Measurements from ENCODE around the gene GJD3.
A peak's percentile ranks its signal among the peaks of the same experiment; 100 is the strongest.
"Not testable (repeated sequence)": the region's sequence is repeated elsewhere in the genome, so short reads cannot be mapped to it uniquely, and the experiment has no call there.

The GJD3 gene, protein sequence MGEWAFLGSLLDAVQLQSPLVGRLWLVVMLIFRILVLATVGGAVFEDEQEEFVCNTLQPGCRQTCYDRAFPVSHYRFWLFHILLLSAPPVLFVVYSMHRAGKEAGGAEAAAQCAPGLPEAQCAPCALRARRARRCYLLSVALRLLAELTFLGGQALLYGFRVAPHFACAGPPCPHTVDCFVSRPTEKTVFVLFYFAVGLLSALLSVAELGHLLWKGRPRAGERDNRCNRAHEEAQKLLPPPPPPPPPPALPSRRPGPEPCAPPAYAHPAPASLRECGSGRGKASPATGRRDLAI

DNA sequence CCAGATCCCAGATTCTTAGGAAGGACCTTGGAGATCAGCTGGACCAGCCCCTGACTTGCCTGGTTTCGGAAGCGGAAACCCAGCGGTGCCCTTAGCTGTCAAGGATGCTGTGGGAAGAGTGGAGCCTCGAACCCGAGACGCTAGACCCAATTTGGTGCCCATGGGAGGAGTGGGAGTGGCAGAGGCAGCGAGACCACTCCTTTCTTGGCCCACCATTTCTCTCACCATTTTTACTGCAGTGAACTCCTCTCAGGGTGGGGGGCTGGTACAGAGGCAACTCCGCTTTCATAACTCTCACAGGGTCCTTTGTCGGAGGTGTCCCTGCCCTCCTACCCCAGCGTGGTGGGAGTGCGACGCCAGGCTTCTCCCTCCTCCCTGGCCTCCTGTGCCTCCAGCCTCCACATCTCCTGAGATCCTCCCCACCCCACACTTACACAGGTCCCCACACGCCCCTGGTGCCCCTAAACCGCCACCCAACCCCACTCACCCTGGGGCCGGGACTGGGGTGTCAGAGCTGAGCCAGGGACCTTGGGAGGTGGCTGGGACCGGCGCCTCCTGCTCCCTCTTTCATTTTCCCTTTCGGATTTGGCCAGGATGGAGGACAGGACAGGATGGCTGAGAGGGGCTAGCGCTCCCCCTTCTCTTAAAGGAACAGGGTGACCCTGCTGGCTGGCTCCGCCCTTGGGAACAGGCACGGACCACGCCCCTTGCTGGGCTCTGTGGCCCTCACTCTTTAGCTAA, at the start of gene GJD3:
GJD3 (minus strand) TSS at position 617 of the 741 bp plus-strand sequence. CDS start 922 bp downstream, outside the sequence.
- no peak for DNase-seq

DNA sequence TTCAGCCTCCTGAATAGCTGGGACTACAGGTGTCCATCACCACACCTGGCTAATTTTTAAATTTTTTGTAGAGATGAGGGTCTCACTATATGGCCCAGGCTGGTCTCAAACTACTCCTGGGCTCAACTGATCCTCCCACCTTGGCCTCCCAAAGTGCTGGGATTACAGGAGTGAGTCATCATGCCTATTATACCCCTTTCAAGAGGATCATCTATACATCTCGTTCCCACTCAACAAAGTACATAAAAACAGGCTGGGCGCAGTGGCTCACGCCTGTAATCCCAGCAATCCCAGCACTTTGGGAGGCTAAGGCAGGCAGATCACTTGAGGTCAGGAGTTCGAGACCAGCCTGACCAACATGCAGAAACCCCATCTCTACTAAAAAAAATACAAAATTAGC, 49.8 kb upstream of the GJD3 start:
- not testable (repeated sequence) for DNase-seq

DNA sequence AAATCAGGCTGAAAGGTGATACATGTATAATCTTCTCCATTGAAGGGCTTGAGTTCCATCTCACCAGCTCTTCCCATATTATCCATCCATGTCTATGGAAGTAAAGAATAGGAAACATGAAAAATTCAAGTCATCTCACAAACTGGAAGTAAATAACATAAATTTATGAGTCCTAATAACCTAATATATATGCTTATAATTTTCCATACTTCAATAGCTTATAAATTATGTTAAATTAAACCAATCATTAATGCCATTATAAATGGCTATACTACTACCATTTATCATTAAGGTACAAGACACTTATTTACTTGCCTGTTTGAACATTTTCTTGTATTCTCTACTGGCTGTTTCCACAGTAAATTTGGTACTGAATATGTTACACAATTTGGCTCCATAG, 48.3 kb upstream of the GJD3 start:
- no peak for DNase-seq

DNA sequence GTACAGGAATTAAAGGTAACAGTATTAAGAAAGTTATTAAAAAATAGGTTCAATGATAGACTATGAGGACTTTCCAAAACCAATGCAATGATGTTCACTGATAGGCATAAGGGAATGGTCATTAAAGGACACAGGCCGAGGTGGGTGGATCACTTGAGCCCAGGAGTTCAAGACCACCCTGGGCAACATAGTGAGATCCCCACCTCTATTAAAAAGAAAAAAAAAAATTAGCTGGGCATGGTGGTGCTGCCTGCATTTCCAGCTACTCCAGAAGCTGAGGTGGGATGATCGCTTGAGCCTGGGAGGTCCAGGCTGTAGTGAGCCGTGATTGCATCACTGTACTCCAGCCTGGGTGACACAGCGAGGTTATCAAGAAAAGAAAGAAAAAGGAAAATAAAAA, 47.3 kb upstream of the GJD3 start:
- DNase-seq = no peak

DNA sequence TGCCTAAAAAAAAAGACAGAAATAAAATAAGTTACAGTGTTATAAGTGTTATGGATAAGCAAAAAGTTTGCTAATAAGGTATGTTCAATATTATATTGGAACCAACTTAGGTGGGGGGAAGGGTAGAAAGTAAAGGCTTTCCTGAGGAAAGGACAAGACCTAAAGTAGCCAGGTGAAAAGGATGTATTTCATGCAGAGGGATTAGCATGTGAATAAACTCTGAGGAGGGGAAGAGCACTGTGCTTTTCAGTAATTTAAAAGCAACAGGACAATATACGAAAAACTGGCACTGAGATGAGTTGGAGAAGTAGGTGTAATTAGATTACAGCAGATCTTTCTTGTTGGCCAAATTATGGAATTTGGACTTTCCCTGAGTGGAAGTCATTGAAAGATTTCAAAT, 45.5 kb upstream of the GJD3 start:
- DNase-seq = no peak

DNA sequence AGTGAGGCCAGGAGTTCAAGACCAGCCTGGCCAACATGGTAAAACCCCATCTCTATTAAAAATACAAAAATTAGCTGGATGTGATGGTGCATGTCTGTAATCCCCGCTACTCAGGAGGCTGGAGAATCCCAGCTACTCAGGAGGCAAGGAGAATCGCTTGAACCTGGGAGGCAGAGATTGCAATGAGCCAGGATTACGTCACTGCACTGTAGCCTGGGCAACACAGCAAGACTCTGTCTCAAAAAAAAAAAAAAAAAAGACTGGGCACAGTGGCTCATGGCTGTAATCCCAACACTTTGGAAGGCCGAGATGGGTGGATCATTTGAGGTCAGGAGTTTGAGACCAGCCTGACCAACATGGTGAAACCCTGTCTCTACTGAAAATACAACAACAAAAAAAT, 45.0 kb upstream of the GJD3 start:
- DNase-seq = not testable (repeated sequence)

DNA sequence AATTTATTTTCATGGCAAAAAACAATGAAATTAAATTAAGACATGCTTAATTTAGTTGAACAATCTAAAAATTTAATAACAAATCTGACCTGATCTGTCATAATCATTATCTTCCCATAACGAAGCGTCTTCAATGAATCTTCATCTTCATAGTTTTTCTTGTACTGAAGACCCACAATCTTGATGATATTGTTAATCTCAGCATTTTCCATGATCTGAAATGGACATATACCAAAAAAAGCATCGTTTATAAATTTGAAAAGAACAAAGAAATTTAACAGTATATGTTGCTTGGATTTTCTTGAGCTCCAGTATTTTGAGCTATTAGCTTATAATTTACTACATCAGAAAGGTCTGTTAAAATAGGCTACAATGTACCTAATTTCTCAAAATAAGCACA, 42.9 kb upstream of the GJD3 start:
- DNase-seq = no peak

DNA sequence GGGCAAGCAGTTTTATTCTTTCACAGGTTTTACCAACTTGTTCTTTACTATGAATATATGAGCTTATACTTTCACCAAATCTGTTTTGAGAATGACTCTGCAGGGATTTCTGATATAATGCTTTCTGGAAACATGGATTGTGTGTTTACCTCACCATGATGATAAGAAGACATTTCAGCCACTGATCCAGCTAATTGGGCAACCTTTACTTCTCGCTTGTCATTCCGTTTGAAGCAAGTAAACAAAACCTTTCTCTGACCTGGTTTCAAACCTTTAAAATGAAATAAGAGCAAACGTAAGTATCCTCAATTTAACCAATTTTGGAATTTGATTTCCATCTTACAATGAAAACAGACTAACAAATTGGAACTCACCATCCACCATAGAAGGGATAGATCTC, 39.5 kb upstream of the GJD3 start:
- no peak for DNase-seq

DNA sequence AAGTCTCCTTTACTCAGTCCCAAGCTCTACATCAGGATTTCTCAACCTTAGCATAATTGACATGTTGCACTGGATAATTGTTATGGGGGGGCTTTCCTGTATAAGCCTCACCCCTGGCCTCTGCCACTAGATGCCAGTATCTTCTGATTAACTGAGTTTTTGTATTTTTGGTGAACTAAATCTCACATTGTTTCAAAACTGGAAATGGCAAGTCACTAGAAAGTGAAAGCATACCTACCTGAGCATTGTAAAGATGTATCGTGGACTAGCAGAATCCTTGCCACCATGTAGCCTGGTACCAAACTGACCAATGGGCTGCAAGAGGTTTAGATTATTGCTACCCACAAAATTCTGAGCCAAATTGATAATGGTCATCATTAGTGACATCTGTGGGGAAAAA, 38.1 kb upstream of the GJD3 start:
- no peak for DNase-seq

DNA sequence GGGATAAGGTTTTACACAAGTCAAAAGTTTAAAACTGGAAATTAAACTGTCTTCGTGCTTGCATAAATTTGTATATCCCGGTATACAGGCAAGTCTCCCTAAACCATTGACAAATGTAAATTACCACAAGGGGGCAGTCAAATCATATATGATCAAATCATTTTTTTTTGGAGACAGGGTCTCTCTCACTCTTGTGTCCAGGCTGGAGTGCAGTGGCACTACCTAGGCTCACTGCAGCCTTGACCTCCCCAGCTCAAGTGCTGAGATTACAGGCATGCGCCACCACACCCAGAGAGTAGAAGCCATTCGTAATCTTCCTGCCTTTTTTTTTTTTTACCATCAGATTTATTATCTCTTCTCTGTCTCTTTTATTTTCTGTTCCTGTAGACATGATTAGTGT, 34.6 kb upstream of the GJD3 start:
- DNase-seq = peak; percentile 49

DNA sequence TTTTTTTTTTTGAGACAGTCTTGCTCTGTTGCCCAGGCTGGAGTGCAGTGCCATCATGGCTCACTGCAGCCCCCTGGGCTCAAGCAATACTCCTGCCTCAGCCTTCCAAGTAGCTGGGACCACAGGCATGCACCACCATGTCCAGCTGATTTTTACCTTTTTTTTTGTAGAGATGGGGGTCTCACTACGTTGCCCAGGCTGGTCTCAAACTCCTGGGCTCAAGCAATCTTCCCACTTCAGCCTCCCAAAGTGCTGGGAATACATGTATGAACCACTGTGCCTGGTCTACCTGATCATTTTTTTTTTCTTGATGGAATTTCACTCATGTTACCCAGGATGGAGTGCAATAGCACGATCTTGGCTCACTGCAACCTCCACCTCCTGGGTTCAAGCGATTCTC, 22.0 kb upstream of the GJD3 start:
- DNase-seq = not testable (repeated sequence)

DNA sequence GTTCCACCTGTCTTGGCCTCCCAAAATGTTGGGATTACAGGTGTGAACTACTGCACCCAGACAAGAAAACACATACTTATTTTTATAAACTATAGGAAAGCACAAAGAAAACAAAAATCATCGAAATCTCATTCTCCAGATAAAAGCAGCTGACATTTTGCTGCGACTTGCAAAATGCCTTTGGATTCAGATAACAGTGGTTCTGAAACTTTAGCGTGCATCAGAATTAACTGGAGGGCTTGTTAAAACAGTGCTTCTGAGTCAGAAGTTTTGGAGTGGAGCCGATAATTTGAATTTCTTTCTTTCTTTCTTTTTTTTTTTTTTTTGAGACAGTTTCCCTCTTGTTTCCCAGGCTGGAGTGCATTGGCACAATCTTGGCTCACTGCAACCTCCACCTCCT, 17.7 kb upstream of the GJD3 start:
- DNase-seq = no peak

DNA sequence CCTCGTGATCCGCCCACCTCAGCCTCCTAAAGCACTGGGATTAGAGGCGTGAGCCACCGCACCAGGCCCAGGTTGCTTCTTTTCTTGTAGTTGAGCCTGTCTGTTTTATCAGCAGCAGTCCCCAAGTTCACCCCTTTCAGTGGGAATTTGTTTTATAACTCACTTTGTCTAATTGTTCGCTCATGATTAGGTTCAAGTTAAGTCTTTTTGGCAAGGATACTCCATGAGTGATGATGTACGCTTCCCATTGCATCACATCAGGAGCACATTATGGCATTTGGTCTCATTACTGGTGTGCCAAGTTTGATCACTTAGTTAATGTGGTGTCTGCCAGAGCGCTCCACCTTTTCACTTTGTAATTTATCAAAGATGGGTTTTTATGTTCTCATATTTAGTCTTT, 14.4 kb upstream of the GJD3 start:
- no peak for DNase-seq

DNA sequence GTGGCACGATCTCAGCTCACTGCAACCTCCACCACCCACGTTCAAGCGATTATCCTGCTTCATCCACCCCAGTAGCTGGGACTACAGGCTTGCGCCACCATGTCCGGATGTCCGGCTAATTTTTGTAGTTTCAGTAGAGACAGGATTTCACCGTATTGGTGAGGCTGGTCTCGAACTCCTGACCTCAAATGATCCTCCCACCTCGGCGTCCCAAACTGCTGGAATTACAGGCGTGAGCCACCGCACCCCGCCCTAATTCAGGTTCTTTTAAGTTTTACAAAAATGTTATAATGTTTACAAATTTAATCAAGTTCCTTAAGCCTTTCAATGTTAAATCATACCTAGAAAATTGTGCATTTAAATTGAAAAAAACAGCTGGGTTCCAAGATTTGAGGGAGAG, 13.3 kb upstream of the GJD3 start:
- DNase-seq = no peak

DNA sequence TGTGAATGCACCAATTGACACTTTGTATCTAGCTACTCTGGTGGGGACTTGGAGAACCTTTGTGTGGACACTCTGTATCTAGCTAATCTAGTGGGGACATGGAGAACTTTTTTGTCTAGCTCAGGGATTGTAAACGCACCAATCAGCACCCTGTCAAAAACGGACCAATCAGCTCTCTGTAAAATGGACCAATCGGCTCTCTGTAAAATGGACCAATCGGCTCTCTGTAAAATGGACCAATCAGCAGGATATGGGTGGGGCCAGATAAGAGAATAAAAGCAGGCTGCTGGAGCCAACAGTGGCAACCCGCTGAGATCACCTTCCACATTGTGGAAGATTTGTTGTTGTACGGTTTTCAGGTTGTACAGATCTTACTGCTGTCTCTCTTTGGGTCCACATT, 12.0 kb upstream of the GJD3 start:
- not testable (repeated sequence) for DNase-seq

DNA sequence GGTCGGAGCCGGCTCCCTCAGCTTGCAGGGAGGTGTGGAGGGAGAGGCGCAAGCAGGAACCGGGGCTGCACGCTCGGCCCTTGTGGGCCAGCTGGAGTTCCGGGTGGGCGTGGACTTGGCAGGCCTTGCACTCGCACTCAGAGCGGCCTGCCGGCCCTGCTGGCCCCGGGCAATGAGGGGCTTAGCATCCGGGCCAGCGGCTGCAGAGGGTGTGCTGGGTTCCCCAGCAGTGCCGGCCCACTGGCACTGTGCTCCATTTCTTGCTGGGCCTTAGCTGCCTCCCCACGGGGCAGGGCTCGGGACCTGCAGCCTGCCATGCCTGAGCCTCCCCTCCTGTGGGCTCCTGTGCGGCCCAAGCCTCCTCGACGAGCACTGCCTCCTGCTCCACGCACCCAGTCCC, 11.2 kb upstream of the GJD3 start:
- DNase-seq = not testable (repeated sequence)

DNA sequence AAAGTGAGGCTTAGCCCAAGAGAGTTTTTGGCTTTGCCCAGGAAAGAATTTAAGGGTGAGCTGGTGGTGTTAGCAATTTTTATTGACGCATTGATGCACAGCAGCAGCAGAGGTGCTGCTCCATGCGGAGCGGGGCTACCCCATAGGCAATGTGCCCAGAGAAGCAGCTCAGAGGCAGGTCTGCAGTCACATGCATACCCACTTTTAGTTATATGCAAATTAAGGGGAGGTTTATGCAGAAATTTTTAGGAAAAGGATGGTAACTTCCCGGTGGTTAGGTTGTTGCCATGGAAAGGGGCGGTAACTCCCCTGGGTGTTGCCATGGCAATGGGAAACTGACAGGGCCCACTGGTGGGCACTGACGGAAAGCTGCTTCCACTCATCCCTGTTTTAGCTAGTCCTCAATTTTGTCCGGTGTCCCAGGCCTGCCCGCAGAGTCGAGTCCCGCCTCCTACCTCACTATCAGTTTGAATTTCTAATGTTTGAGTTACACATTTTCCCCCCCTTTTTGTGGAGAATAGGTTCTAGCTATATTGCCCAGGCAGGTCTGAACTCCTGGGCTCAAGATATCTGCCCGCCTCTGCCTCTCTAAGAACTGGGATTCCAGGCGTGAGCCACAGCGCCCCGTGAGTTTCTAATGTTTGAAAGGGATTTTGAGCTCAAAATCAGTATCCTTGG, 10.4 kb upstream of the GJD3 start:
- no peak for DNase-seq

DNA sequence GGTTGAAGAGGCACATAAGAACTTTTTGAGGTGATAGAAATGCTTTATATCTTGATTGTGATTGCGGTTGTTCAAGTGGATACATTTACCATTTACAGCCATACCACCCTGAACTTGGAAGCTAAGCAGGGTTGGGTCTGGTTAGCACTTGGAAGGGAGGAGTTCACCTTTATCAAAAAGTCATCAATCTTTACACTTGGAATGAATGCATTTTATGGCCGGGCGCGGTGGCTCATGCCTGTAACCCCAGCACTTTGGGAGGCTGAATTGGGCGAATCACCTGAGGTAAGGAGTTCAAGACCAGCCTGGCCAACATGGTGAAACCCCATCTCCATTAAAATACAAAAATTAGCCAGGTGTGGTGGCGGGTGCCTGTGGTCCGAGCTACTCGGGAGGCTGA, 9.5 kb upstream of the GJD3 start:
- no peak for DNase-seq

DNA sequence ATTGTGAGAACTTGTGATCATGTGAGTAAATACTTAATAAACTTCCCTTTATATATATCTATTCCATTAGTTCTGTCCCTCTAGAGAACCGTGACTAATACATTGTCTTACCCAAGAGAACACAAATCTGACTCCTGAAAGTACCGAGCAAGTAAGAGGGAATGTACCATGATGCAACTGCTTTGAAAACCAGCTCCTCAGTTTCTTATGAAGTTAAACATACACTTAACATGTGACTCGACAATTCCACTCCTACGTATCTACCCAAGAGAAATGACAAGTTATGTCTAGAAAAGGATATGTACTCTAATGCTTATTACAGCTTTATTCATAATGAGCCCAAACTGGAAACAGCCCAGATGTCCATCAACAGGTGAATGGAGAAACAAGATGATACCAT, 8.8 kb upstream of the GJD3 start:
- DNase-seq = peak; percentile 68

DNA sequence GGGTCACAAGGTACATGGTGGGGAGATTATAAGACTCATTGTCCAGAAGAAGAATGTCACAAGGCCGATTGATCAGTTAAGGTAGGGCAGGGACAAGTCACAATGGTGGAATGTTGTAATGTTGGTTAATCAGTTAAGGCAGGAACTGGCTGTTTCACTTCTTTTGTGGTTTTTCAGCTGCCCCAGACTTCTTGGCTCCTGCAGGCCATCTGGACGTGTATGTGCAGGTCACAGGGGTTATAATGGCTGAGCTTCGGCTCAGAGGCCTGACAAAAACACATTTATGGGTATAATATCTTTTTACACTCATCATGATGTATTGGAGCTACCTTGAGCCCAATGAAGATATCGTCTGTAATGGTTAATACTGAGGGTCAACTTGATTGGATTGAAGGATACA, 8.1 kb upstream of the GJD3 start:
- peak; percentile 80 for DNase-seq

DNA sequence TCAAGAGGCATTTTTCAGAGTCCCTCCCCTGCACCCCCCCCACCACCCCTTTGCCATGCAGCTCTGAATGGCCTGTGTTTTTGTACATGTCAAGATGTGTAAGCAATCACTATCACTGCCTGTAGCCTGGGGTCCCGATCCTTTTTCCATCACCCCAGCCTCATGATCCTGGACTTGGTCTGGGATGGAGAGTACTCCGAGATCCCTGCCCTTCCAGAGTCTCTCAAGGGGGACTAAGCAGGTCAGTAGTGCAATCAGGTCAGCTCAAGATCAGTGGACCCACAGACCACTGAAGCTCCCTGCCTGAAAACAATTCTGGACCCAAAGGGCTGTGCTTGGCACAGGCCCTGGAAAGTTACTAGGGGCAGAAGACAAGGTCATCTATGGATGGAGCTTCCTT, 7.5 kb upstream of the GJD3 start:
- DNase-seq = no peak

DNA sequence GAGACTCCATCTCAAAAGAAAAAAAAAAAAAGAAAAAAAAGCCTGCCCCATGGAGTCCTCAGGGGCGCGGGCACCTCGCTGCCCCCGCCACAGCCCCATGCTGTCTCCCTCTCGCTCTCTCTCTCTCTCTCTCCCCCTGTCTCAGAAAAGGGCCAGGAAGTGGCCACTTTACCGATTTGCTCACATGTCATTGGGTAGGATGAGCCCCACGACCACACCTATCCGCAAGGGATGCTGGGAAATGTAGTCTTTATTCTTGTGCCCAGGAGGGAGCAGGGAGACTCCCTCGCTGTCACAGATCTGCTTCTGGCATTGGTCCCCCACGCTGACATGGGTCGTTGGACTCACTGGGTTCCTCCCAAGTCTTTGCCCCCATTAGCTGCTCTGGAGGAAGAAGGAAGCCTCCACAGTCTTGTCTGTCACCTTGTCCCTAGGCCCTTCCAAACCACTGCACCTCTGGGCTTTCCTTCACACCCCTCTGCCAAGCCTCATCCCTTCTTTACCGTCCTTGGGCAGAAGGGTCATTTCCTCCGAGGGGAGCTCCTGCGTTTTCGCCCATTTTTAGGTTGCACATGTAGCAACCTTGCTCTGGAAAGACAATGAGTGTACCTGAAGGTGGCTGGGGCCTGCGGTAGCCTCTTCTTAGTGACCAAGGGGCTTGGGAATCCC, 6.9 kb upstream of the GJD3 start:
- peak; percentile 48 for DNase-seq

DNA sequence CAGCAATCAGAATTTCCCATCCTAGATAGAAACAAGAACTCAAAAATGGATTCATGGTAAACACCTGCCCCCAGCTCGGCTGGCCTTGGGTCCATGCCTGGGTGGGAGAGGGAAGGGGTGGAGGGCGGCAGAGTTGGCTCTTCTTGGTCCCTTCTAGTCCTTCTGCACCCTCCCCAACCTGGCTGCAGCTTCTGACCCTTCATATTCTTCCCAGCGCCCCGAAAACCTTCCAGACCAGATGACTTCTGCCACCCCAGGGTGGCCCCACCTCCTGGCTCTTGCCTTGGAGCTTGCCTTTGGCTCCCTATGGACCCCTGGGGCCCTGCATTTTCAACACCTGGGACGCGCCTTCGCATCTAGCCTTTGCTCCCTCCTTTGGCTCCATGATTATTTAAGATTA, 5.4 kb upstream of the GJD3 start:
- no peak for DNase-seq

DNA sequence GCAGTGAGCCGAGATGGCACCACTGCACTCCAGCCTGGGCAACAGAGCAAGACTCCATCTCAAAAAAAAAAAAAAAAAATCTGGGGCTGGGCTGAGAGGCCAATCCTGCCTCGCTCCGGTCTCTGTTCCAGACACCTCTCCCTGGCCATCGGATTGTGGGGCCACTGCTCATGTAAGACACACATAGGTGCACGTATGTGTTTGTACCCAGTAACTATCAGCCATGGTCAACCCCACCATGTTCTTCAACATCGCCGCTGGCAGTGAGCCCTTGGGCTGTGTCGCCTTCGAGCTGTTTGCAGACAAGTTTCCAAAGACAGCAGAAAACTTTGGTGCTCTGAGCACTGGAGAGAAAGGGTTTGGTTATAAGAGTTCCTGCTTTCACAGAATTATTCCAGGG, 3.2 kb upstream of the GJD3 start:
- DNase-seq = not testable (repeated sequence)
